Bronchial epithelial cell (primary cell): ENCODE measurements around the gene AGBL4. TPM values are rescaled to one million over a fixed set of nuclear protein-coding genes. Genes with fewer than 3 reads are reported as not detected.

Experiments used
- DNase-seq: peaks from one replicate; pipeline ENCODE4 v3.0.0-alpha.2; 2010; ENCODE audit warnings: low read depth
- FAIRE-seq: peaks from 2 replicates; lab custom pipeline; 2011; peaks lifted over from hg19 to GRCh38; lab: Jason Lieb, UNC
- H3K27me3 ChIP-seq: 2 replicates; pipeline ENCODE4 v1.5.1; 2011; ENCODE audit warnings: low read length; ENCODE audit not compliant: control insufficient read depth, insufficient read depth
- H3K36me3 ChIP-seq: 2 replicates; pipeline ENCODE4 v1.5.1; 2011; ENCODE audit warnings: low read length; ENCODE audit not compliant: control insufficient read depth, insufficient read depth
- H3K4me3 ChIP-seq: 2 replicates; pipeline ENCODE4 v1.5.1; 2011; ENCODE audit warnings: mild to moderate bottlenecking, low read depth, low read length, control low read depth
- CTCF ChIP-seq: IDR thresholded peaks from 2 replicates; pipeline ENCODE4 v1.5.1; 2011; ENCODE audit warnings: mild to moderate bottlenecking, moderate library complexity, low read length, control low read depth, inconsistent platforms; ENCODE audit not compliant: insufficient read depth, severe bottlenecking
- total RNA-seq: library from RNA; depleted of rRNA; stranded (reverse); fragments of >200 nt; gene quantifications from 2 replicates; pipeline ENCODE4 v1.2.1, GENCODE V29; 2014

AGBL4 gene
- total RNA-seq, 1 donor from 2014 or later = not detected

DNA sequence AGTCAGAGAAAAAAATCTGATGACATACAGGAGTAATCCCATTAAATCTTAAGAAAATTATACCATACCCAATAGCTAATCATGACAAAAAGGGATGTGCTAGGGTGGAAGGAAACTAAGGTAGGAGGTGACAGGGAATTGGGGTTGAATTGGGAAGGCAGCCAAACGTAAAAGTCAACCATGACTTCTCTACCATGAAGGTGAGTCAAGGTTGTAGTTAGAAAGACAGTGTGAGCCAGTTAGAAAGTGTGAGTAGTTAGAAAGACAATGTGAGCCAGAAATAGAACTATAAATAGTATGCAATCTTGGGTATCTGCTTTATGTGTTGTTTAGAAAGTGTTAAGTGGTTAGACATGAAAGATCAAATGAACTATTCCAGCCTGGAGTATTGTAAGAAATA, 556.8 kb downstream of the AGBL4 start:
- H3K4me3 ChIP-seq = no peak overlapping the region
- no peak for TF ChIP-seq CTCF
- no peaks in the 10 kb centered on the region for H3K36me3 ChIP-seq
- no peak for FAIRE-seq
- no peaks in the 10 kb centered on the region for H3K27me3 ChIP-seq
- no peak for DNase-seq

DNA sequence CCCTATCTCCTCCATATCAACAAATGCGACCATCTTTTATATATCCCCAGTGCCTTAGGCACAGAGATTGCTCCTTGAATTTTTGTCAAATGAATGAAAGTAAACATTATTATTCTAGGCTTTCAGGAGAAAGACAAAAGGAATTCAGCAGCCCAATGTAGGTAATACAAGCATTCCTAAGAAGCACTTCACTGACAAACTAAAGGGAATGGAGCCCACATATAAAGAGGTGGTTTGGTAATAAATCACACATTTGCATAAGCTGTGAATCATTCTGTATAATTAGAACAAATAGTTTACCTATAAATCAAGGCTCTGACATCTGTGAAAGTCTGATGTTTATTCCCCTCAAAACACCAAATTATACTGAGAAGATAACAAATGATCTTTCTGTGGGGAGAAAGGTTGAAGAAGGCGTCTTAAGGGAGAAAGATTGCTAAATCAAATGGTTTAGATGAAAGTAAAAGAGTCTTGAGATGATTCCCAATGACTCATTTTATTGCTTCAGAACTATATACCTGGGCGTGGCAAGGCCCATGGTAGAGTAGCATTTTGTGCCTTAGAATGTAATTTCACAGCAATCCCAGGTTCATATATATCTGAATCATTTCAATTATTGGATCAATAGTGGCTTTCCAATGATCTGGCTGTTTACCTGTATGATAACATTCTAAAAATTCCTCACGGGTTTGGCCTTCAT, 558.1 kb downstream of the AGBL4 start:
- H3K4me3 ChIP-seq = no peak overlapping the region
- no peak for FAIRE-seq
- H3K27me3 ChIP-seq = no peaks in the 10 kb centered on the region
- TF ChIP-seq CTCF = no peak
- H3K36me3 ChIP-seq = no peaks in the 10 kb centered on the region
- DNase-seq = peak; percentile 21

DNA sequence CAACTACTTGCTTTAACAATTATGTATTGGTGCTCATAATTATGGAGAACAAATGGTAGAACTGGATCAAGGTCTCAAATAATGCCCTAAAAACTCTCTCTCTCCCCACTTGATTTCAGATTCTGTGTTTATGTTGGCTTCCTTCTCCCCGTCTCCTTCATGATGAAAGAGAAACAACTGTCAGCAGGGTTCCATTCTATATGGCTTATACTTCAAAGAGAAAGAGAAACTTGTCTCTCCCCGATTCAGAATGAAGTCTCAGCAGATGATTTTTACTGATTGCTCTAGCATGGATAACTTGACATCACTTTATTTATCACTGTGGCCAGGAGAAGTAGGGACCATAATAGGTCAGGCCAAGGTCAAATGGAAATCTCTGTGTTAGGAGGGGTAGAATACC, 575.6 kb downstream of the AGBL4 start:
- Histone ChIP-seq H3K36me3 (no peaks in the 10 kb centered on the region), H3K27me3 (no peaks in the 10 kb centered on the region), H3K4me3 (no peak overlapping the region)
- FAIRE-seq (no peak), DNase-seq (no peak)
- no peak for TF ChIP-seq CTCF

- FAIRE-seq = no peak
These were observed 586.9 kb downstream of the AGBL4 start for GRCh38 chr1:49436865-49437264.

DNA sequence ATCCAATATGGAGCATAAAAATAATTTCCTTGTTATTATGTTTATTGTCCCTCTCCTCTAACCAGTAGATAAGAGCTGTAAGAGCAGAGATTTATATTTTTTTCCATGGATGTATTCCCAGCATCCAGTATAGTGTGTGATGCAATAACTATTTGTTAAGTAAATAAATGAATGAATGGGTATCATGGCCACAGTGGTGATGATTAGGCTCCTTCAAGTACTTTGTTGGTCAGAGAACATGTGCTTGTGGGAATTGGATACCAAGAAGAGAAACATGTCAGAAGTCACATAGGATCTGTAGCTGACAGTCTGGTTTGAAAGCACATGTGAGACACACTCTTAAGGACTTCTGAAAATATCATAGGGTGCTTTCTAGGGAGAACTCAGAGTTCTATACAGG, 588.5 kb downstream of the AGBL4 start:
- no peaks in the 10 kb centered on the region for H3K36me3 ChIP-seq
- FAIRE-seq = no peak
- TF ChIP-seq CTCF = no peak
- no peaks in the 10 kb centered on the region for H3K27me3 ChIP-seq
- DNase-seq = peak; percentile 28
- no peak overlapping the region for H3K4me3 ChIP-seq

More at GRCh38 chr1:49436865-49437264, 586.9 kb downstream of the AGBL4 start:
- Histone ChIP-seq H3K36me3 (no peaks in the 10 kb centered on the region), H3K4me3 (no peak overlapping the region), H3K27me3 (no peaks in the 10 kb centered on the region)
- no peak for TF ChIP-seq CTCF
- DNase-seq = no peak

DNA sequence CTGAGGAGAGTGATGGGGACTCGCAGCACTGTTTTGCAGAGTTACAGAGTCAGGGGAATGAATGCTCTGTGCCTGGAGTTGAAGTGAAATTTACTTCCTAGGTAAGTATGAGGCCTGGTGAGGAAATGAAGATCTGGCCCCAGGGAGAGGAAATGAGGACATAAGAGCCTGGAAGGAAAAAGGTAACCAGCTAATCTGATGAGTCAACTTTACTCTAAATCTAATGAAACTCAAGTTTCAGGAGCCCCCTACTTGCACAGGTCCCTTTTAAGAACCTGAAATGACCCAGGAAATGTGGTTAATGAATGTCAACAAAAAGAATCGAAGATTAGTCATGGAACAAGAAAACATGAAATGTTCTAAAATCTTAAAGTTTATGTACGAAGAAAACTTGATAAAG, 599.0 kb downstream of the AGBL4 start:
- FAIRE-seq = no peak

More for the DNA sequence above, 599.0 kb downstream of the AGBL4 start:
- peak; percentile 10 for DNase-seq
- TF ChIP-seq CTCF = no peak
- no peaks in the 10 kb centered on the region for H3K27me3 ChIP-seq
- no peak overlapping the region for H3K4me3 ChIP-seq
- no peaks in the 10 kb centered on the region for H3K36me3 ChIP-seq
